CD4-positive, CD25-positive, alpha-beta regulatory T cell (primary cell): ENCODE results near the gene MGA. TPM values are rescaled to one million over a fixed set of nuclear protein-coding genes. Genes with fewer than 3 reads are reported as not detected.

Source experiments
- ATAC-seq, 2 donors: fragments of 150-1000 bp; cut with Tn5 transposase; one replicate each; pipeline ENCODE4 v1.10.0; 2021; ENCODE audit warnings: low read depth in 2 of 2, moderate number of reproducible peaks in 2 of 2, moderate library complexity in 1 of 2
- DNase-seq, 3 donors: peaks; one replicate each; pipeline versions ENCODE4 v3.0.0 to v3.0.0-alpha.2; 2012 to 2022; ENCODE audit warnings: mixed read lengths in 1 of 3
- H3K27ac ChIP-seq: one replicate; pipeline ENCODE4 v1.7.0; 2013; ENCODE audit warnings: mild to moderate bottlenecking, low read length; ENCODE audit not compliant: insufficient read depth, poor library complexity, severe bottlenecking
- H3K27me3 ChIP-seq: one replicate; pipeline ENCODE4 v1.7.0; 2013; ENCODE audit warnings: low read length; ENCODE audit not compliant: control insufficient read depth, insufficient read depth
- H3K36me3 ChIP-seq: one replicate; pipeline ENCODE4 v1.7.0; 2013; ENCODE audit warnings: mild to moderate bottlenecking, low read length, moderate library complexity; ENCODE audit not compliant: control insufficient read depth, insufficient read depth
- H3K4me1 ChIP-seq: 2 replicates; pipeline ENCODE4 v1.7.0; 2013; ENCODE audit warnings: mild to moderate bottlenecking, low read length; ENCODE audit not compliant: insufficient read depth, control insufficient read depth, poor library complexity, severe bottlenecking
- H3K4me3 ChIP-seq: one replicate; pipeline ENCODE4 v1.7.0; 2013; ENCODE audit warnings: low read depth, mild to moderate bottlenecking, low read length, moderate library complexity
- H3K9me3 ChIP-seq, 2 experiments: 1 replicate in 1 of 2; 2 replicates in 1 of 2; pipeline ENCODE4 v1.7.0; 2013; ENCODE audit warnings: low read length in 2 of 2, mild to moderate bottlenecking in 1 of 2, moderate library complexity in 1 of 2; ENCODE audit not compliant: control insufficient read depth in 2 of 2
- H3K27ac Mint-ChIP-seq, 3 donors: one replicate each; pipeline ENCODE4 v1.8.0; 2020 to 2022; ENCODE audit warnings: mild to moderate bottlenecking in 3 of 3, mixed read lengths in 3 of 3, moderate library complexity in 2 of 3
- H3K27me3 Mint-ChIP-seq: one replicate; pipeline ENCODE4 v1.8.0; 2022; ENCODE audit warnings: mild to moderate bottlenecking, mixed read lengths
- H3K36me3 Mint-ChIP-seq: one replicate; pipeline ENCODE4 v1.8.0; 2020; ENCODE audit warnings: mixed read lengths
- H3K4me1 Mint-ChIP-seq, 4 donors: one replicate each; pipeline ENCODE4 v1.8.0; 2020 to 2022; ENCODE audit warnings: mixed read lengths in 4 of 4, mild to moderate bottlenecking in 1 of 4
- H3K4me3 Mint-ChIP-seq, 4 donors: one replicate each; pipeline ENCODE4 v1.8.0; 2020 to 2022; ENCODE audit warnings: mild to moderate bottlenecking in 4 of 4, mixed read lengths in 4 of 4, moderate library complexity in 3 of 4
- H3K9me3 Mint-ChIP-seq, 7 donors: one replicate each; pipeline ENCODE4 v1.8.0; 2020 to 2022; ENCODE audit warnings: mixed read lengths in 7 of 7, mild to moderate bottlenecking in 3 of 7, moderate library complexity in 2 of 7
- polyA plus RNA-seq, 4 donors: library from polyadenylated mRNA; unstranded; fragments of 300-500 nt; fragmentation: Illumina TruSeq; gene quantifications; one replicate each; pipeline ENCODE4 v1.2.3, GENCODE V29; 2021
- total RNA-seq: library from RNA; stranded (reverse); gene quantifications from one replicate; pipeline ENCODE4 v1.2.3, GENCODE V29; 2022

The MGA gene
- total and polyA plus RNA-seq, 5 donors from 2014 or later, result 10.4 to 46.9 (median 15.6) TPM

GRCh38 chr15:41630616-41631217 is 29.5 kb upstream of the MGA start:
- Mint-ChIP-seq H3K27me3 (peaks cover 8% of the 10 kb centered on the region), H3K27ac (no peak overlapping the region), H3K4me1 (peaks cover 0 to 6% (median 1%) of the 10 kb centered on the region in 4 donors), H3K36me3 (peaks cover 2% of the 10 kb centered on the region), H3K9me3 (no peaks in the 10 kb centered on the region), H3K4me3 (no peak overlapping the region)
- no peak for ATAC-seq
- no peaks in the 10 kb centered on the region for H3K27me3 ChIP-seq
- H3K27ac ChIP-seq, result no peak overlapping the region
- no peaks in the 10 kb centered on the region for H3K4me1 ChIP-seq
- no peak for DNase-seq
- no peak overlapping the region for H3K4me3 ChIP-seq
- no peaks in the 10 kb centered on the region for H3K9me3 ChIP-seq
- no peaks in the 10 kb centered on the region for H3K36me3 ChIP-seq

- Mint-ChIP-seq H3K36me3 (peaks cover 2% of the 10 kb centered on the region), H3K27ac (no peak overlapping the region), H3K9me3 (no peaks in the 10 kb centered on the region), H3K4me1 (peaks cover 0 to 6% (median 1%) of the 10 kb centered on the region in 4 donors), H3K4me3 (no peak overlapping the region), H3K27me3 (peaks cover 8% of the 10 kb centered on the region)
- H3K36me3 ChIP-seq, result no peaks in the 10 kb centered on the region
- H3K27ac ChIP-seq, result no peak overlapping the region
- no peaks in the 10 kb centered on the region for H3K9me3 ChIP-seq
- ATAC-seq (no peak), DNase-seq (no peak)
- H3K4me3 ChIP-seq, result no peak overlapping the region
- no peaks in the 10 kb centered on the region for H3K27me3 ChIP-seq
- no peaks in the 10 kb centered on the region for H3K4me1 ChIP-seq
Observed at GRCh38 chr15:41631880-41632470, 28.2 kb upstream of the MGA start.

GRCh38 chr15:41633609-41634008 is 26.6 kb upstream of the MGA start:
- Histone ChIP-seq H3K27ac (no peak overlapping the region), H3K4me3 (no peak overlapping the region), H3K9me3 (no peaks in the 10 kb centered on the region), H3K4me1 (no peaks in the 10 kb centered on the region), H3K36me3 (no peaks in the 10 kb centered on the region), H3K27me3 (no peaks in the 10 kb centered on the region)
- Mint-ChIP-seq H3K4me1 (peaks cover 0 to 6% (median 0%) of the 10 kb centered on the region in 4 donors), H3K27ac (peak overlapping the region in 1 of 3 donors; percentile 11), H3K4me3 (no peak overlapping the region), H3K9me3 (no peaks in the 10 kb centered on the region), H3K27me3 (peaks cover 8% of the 10 kb centered on the region), H3K36me3 (no peaks in the 10 kb centered on the region)
- no peak for DNase-seq
- no peak for ATAC-seq

- Histone ChIP-seq H3K9me3 (no peaks in the 10 kb centered on the region), H3K4me1 (no peaks in the 10 kb centered on the region), H3K27me3 (no peaks in the 10 kb centered on the region), H3K4me3 (no peak overlapping the region), H3K36me3 (no peaks in the 10 kb centered on the region), H3K27ac (no peak overlapping the region)
- Mint-ChIP-seq H3K27ac (peak overlapping the region in 1 of 3 donors; percentile 11), H3K4me1 (peaks cover 0 to 4% (median 0%) of the 10 kb centered on the region in 4 donors), H3K9me3 (no peaks in the 10 kb centered on the region), H3K27me3 (peaks cover 8% of the 10 kb centered on the region), H3K36me3 (no peaks in the 10 kb centered on the region), H3K4me3 (no peak overlapping the region)
- DNase-seq, result peak in 1 of 3 donors; percentile 13
- ATAC-seq, result no peak
Observed at GRCh38 chr15:41634072-41634626, 26.1 kb upstream of the MGA start.

- Mint-ChIP-seq H3K4me3 (no peak overlapping the region), H3K4me1 (peaks cover 0 to 4% (median 0%) of the 10 kb centered on the region in 4 donors), H3K27ac (peak overlapping the region in 1 of 3 donors; percentile 58), H3K9me3 (no peaks in the 10 kb centered on the region), H3K27me3 (peaks cover 16% of the 10 kb centered on the region), H3K36me3 (no peaks in the 10 kb centered on the region)
- Histone ChIP-seq H3K4me3 (no peak overlapping the region), H3K36me3 (no peaks in the 10 kb centered on the region), H3K9me3 (no peaks in the 10 kb centered on the region), H3K4me1 (no peaks in the 10 kb centered on the region), H3K27ac (no peak overlapping the region), H3K27me3 (no peaks in the 10 kb centered on the region)
- ATAC-seq, result no peak
- DNase-seq, result no peak
Observed at GRCh38 chr15:41637086-41637485, 23.1 kb upstream of the MGA start.

- H3K4me3 ChIP-seq, result no peak overlapping the region
- no peak overlapping the region for H3K27ac ChIP-seq
- H3K9me3 ChIP-seq, result no peaks in the 10 kb centered on the region
- H3K4me1 Mint-ChIP-seq, result peaks cover 0 to 5% (median 0%) of the 10 kb centered on the region in 4 donors
- H3K27me3 ChIP-seq, result no peaks in the 10 kb centered on the region
- no peak for DNase-seq
- no peaks in the 10 kb centered on the region for H3K36me3 ChIP-seq
- no peaks in the 10 kb centered on the region for H3K4me1 ChIP-seq
- H3K9me3 Mint-ChIP-seq, result peaks cover 0 to 2% (median 0%) of the 10 kb centered on the region in 7 donors
- ATAC-seq, result no peak
- peaks cover 20% of the 10 kb centered on the region for H3K27me3 Mint-ChIP-seq
- no peak overlapping the region for H3K4me3 Mint-ChIP-seq
- H3K36me3 Mint-ChIP-seq, result no peaks in the 10 kb centered on the region
- peak overlapping the region in 1 of 3 donors; percentile 10 for H3K27ac Mint-ChIP-seq
Observed at GRCh38 chr15:41640985-41641384, 19.2 kb upstream of the MGA start.

- H3K27me3 Mint-ChIP-seq, result peaks cover 12% of the 10 kb centered on the region
- Histone ChIP-seq H3K9me3 (peaks cover 0 to 3% of the 10 kb centered on the region in 2 experiments), H3K27ac (no peak overlapping the region), H3K4me3 (no peak overlapping the region), H3K27me3 (peaks cover 12% of the 10 kb centered on the region), H3K36me3 (no peaks in the 10 kb centered on the region), H3K4me1 (no peaks in the 10 kb centered on the region)
- peaks cover 0 to 5% (median 0%) of the 10 kb centered on the region in 4 donors for H3K4me1 Mint-ChIP-seq
- H3K9me3 Mint-ChIP-seq, result peaks cover 0 to 9% (median 0%) of the 10 kb centered on the region in 7 donors
- H3K36me3 Mint-ChIP-seq, result no peaks in the 10 kb centered on the region
- no peak overlapping the region for H3K4me3 Mint-ChIP-seq
- H3K27ac Mint-ChIP-seq, result no peak overlapping the region
- DNase-seq (no peak), ATAC-seq (no peak)
Observed at GRCh38 chr15:41647262-41647661, 12.9 kb upstream of the MGA start.
